H54 (cell line): ENCODE data around the gene PCDHB4.
"Not testable (repeated sequence)": the region's sequence is repeated elsewhere in the genome, so short reads cannot be mapped to it uniquely, and the experiment has no call there.

Source experiments
- DNase-seq: peaks from one replicate; pipeline ENCODE4 v3.0.0; 2011; ENCODE audit warnings: low spot score, mixed read lengths; ENCODE audit not compliant: insufficient read length
- FAIRE-seq: peaks from 3 replicates; lab custom pipeline; 2011; peaks lifted over from hg19 to GRCh38; lab: Jason Lieb, UNC
- POLR2A ChIP-seq: IDR thresholded peaks from 2 replicates; pipeline ENCODE4 v1.6.1; 2011; ENCODE audit warnings: low read depth, mild to moderate bottlenecking, low read length

The PCDHB4 gene

GRCh38 chr5:141172381-141173204 lies 51.0 kb downstream of the PCDHB4 start, which contains the start of gene PCDHB7:
Gene PCDHB7, plus strand, starts transcription at chr5:141172644. Its CDS starts 192 bp downstream, at chr5:141172836.
- peak; percentile 93 for FAIRE-seq
- no peak for TF ChIP-seq POLR2A
- peak; percentile 51 for DNase-seq

GRCh38 chr5:141174291-141175104 lies 52.9 kb downstream of the PCDHB4 start:
- not testable (repeated sequence) for DNase-seq, FAIRE-seq
